HG03575 (cell line): ENCODE data around the gene STX8.

Experiments used
- ATAC-seq: cut with Tn5 transposase; IDR thresholded peaks from one replicate; pipeline ENCODE4 v1.9.1; 2021; ENCODE audit not compliant: unreplicated experiment, insufficient number of reproducible peaks, low FRiP score; ENCODE audit errors: extremely low read depth

Gene STX8

DNA sequence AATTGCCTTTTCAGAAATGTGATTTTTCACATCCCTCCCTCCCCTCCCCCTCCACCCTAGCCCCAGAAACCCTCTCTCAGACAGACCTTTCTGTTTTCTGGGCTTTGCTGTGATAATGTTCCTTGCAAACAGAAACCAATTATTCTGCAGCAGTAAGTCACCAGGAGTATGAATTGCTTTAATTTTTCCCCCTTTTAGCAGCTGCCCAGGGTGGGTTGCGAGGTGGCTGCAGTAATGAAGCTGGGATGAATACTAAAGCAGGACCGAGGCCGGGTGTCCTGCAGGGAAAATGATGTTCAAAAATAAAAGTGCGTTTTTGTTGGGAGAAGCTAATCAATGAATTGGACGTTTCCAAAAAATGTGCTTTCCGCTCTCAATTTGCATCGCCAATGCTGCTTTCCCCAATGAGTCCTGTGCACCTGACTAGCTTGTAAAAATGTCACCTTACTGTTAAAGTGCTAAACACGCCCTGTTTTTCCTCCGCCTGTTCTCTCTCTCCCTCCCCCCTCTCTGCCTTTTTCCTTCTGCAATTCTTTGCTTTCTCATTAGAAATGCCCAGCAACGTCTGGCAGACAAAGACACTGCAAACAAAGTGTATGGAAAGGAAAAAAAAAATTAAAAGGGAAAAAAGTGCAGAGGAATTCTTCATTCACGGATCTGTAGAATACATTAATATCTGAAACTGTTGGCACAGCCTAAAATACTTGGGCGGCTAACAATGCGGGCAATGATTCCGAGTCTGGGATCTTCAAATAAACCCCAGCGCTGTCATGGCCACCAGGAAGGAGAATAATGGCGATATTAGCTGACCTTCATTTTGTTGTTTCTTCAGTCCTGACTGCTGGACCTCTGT, 244.1 kb downstream of the STX8 start:
- ATAC-seq = no peak

DNA sequence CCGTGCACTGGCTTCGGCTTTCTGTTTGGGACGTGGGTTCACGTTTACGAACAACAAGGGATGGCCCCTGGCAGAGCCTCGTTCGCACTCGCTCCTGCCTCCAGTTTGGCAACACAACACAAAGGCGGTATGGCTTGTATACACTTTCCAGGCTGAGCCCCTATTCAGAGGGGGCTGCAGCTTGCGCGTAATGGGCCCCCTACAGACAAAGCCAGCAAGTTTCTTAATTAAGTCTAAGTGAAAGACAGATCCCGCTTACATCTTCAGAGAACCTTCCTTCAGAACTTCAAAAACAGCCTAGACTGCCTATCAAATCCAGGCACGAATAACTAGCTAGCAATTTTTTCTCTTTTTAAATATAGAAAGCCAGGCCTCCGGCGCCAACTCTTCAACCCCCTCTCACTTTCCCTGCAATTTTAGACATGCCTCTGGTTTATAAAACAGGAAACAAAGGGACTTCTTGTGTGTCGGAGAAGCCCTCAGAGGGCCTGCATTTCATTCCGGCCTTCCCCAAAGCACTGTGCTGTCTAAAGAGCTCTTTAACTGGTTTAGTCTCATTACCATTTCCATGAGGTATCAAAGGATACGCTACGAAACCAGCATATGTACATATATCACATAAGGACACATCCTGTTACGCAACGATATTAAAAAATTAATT, 244.9 kb downstream of the STX8 start:
- no peak for ATAC-seq

GRCh38 chr17:9330141-9330540, 245.5 kb downstream of the STX8 start:
- ATAC-seq = no peak

- no peak for ATAC-seq
Measured at GRCh38 chr17:9329251-9329921, 246.2 kb downstream of the STX8 start.

DNA sequence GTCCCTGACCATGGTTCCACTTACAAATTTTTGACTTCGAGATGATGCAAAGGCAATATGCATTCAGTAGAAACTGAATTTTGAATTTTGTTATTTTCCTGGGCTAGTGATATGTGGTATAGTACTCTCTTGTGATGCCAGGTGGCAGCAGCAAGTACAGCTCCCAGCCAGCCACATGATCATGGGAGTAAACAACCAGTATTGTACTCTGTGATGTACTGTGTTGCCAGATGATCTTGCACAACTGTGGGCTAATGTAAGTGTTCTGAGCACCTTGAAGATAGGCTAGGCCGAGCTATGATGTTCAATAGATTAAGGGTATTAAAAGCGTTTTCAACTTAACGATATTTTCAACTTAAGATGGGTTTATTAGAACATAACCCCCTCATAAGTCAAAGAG, 250.8 kb downstream of the STX8 start:
- ATAC-seq = no peak

DNA sequence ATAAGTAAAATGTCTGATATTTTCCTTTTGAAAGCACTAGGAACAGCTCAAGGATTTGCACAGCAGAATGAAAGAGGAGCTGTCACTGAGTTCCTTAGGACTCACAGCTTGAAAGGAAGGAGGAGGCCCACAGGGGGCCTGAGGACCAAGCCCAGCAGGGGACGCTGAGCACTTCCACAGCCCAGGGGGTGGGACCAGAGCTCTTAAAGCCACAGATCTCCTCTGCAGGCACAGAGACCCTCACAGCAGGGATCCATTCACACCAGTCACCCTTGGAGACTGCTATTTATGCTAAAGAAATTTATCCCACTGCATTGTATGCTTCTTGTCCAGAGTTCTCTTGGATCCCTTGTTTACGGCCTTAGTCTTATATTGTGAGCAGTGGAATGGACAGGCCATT, 253.3 kb downstream of the STX8 start:
- ATAC-seq = no peak

DNA sequence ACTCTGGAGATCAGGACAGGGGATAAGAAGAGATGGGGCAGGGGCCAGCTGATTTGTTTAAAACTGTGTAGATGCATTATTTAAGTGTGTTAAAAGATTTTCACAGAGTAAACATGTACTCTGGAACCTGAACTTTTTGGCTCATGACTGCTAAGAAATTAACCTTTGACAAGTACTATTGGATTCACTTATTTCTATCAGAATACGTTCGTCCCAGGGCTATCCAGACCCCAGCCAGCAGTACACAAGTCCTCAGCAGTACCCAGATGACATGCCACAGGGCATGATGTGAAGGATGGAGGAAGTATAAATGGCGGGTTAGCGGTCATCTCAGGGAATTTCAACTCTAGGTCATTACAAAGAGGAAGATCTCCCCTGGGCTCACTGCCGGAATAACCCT, 253.7 kb downstream of the STX8 start:
- ATAC-seq = no peak

GRCh38 chr17:9315360-9315759, 260.3 kb downstream of the STX8 start:
- no peak for ATAC-seq

- no peak for ATAC-seq
Measured at GRCh38 chr17:9313346-9313745, 262.3 kb downstream of the STX8 start.

DNA sequence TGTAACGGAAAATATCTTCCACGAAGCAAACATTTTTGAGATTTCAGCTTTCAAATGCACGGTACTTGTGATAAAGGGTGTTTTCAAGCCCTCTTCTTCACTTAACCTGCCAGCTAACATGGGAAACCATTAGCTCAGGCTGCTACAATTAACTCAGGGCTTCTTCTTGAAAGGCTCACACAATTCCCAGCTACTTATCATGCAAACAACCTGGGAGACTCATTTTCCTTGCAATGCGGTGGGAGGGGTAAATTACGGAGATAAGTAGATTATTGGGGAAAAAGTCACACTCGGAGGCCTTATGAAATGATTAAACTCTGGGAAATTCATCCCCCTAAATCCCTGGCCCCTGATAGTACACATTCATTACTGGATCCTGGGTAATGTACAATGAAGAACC, 266.4 kb downstream of the STX8 start:
- no peak for ATAC-seq

GRCh38 chr17:9308069-9308468, 267.6 kb downstream of the STX8 start:
- no peak for ATAC-seq

- ATAC-seq = no peak
Measured at GRCh38 chr17:9307313-9307998, 268.2 kb downstream of the STX8 start.

GRCh38 chr17:9306086-9306485, 269.5 kb downstream of the STX8 start:
- no peak for ATAC-seq

DNA sequence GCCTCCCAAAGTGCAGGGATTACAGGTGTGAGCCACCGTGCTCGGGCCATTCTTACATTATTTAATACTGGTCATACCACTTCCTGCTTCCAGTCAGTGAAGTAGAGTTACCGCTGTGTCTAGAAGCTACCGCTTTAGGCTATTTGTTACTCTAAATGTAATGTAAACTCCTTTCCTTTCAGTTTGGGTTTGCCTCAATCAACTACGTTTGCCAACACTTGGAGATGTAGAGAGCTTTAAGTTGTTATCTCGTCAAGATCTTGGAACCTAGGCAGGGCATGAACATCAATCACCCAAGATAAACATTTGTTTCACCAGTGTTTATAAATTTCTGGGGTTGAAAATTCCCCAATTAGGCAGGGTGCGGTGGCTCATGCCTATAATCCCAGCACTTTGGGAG, 275.9 kb downstream of the STX8 start:
- no peak for ATAC-seq

GRCh38 chr17:9298776-9299295, 276.8 kb downstream of the STX8 start:
- ATAC-seq = no peak

- ATAC-seq = no peak
Measured at GRCh38 chr17:9298135-9298534, 277.5 kb downstream of the STX8 start.

DNA sequence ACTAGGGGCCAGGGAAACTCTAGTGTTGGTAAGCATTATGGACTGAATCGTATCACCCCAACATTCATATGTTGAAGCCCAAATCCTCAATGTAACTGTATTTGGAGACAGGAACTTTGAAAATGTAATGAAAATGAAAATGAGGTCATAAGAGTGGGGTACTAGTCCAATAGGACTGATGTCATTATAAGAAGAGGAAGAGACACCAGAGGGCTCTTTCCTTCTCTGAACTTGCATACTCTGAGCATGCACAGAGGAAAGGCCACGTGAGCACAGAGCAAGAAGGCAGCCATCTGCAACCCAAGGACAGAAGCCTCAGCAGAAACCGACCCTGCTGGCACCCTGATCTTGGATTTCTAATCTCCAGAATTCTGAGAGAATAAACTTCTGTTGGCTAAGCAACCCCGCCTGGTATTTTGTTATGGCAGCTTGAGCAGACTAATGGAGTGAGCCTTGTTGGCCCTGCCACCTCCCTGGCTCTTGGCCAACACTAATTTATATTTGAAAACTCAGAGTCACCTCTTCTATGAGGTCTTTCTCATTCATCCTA, 280.9 kb downstream of the STX8 start:
- ATAC-seq = no peak

DNA sequence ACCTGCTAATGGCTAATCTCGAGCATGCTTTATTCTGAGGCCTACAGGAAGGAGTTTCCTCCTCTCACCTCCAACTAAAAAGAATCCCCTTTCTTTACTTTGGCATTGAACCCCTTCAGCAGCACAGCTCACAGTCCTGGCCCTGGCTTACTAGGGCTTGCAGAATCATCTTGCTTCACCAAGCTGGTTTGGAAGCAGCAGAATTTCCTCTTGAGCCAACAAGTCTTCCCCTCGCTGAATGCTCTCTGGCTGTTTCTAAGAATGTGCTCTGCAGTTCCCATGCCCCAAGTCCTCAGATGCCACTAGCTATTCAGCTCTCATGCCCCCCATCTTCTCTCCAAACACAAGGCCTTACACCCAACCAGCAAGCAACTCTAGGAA, 283.1 kb downstream of the STX8 start:
- no peak for ATAC-seq

DNA sequence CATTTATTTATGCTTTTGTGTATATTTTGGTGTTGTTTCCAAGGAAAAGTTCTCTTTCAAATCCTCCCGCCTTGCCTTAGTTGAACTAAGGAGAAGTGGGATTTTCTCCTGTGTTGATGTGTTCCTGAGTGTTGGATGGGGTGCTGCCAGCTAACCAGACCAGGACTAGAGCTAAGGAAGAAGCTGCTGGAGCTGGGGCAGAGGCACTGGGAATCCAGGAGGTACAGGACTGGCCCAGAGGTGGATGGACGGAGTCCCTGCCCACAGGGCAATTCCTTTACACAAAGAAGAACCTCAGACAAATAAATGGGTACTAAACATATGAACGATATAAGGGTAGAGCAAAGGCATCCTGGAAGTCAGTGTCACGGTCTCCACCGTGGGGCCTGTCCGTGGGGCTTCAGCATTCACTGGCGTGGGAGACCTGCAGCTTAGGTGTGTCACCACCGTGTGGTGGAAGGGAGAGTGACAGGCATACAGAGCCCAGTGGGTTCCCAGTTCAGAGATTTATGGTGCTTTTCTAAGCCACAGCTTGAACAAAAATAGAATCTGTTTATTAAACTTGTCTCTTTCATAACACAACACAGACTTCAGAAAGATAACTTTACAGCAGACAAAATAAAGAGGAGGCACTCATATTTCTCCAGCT, 283.6 kb downstream of the STX8 start:
- no peak for ATAC-seq
